SH-SY5Y (cell line): ENCODE measurements around the gene ZNF284.

Experiments
- GATA2 ChIP-seq: IDR thresholded peaks from 2 replicates; pipeline ENCODE4 v1.6.1; 2011; ENCODE audit warnings: mild to moderate bottlenecking, low read depth, low read length
- GATA3 ChIP-seq: IDR thresholded peaks from 2 replicates; pipeline ENCODE4 v1.6.1; 2011; ENCODE audit warnings: low read depth, mild to moderate bottlenecking, low read length, moderate library complexity

- no peak for TF ChIP-seq GATA2
- no peak for TF ChIP-seq GATA3
Observed at GRCh38 chr19:44024900-44025216, 47.1 kb upstream of the ZNF284 start.
